Measurements from ENCODE around the gene PPP1CB.

GRCh38 chr2:28810384-28811285, 59.0 kb downstream of the PPP1CB start, which contains the start of gene SPDYA:
- TF ChIP-seq GATA2 (IDR thresholded peaks at IDR 0.05; ENCODE audit: low read depth, low read length) (no peak), GATA3 (IDR thresholded peaks at IDR 0.05; ENCODE audit: low read depth, low read length) (no peak)
